Measurements from ENCODE around the gene SLC2A13.
"Not testable (repeated sequence)": the region's sequence is repeated elsewhere in the genome, so short reads cannot be mapped to it uniquely, and the experiment has no call there.

SLC2A13 gene

DNA sequence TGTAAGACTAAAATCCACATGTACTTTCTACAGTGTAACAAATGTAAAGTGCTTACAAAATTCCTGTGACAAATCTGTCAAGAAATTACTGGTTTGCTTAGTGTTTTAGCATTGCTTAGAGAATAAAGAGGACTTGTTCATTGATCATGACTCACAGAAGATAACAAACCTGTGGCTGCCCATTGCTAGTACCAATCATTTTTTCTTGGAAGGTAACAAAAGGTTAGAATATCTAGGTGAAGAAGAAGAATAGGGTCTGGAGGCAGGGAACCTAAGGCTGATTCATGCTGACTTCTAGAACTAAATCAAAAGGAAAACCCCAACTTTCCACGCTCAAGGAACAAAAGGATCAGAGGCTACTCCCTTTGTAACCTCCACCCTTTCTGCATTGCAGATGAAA is 253.5 kb downstream of the SLC2A13 start:
- no peak for DNase-seq

DNA sequence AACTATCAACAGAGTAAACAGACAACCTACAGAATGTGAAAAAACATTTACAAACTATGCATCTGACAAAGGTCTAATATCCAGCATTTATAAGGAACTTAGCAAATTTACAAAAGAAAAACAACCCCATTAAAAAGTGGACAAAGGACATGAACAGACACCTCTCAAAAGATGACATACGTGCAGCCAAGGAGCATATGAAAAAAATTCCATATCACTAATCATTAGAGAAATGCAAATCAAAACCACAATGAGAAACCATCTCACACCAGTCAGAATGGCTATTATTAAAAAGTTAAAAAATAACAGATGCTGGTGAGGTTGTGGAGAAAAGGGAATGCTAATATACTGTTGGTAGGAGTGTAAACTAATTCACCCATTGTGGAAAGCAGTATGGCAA is 257.7 kb downstream of the SLC2A13 start:
- DNase-seq = not testable (repeated sequence)

DNA sequence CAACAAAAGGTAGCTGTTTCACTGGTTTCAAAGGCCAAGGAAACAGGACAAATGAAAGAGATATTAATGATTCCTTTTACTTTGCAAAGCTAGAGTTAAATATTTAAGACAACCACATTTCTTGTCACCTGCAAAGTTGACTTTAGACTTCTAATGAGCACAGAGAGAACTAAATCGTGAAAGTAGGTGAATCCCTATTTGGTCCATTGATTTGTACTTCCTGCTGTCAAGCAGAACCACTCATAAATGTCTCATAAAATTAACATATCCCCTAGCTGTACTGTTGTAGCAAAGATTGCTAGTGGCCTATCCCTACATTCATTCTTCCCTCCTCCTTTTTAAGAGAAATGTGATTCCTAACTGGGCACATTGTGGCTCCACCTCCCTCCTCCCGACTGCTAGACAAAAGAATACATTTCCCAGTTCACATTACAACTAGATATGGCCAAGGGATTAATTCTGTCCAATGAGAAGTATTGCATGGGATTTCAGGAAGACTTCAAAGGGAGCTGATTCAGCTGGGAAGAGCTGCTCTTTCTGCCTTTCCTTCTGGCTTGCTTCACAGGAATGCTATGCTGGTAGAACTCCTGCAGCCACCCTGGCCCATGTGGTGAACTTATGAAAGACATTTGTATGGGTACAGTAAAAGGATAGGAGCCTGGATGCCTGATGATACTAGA is 258.8 kb downstream of the SLC2A13 start:
- no peak for DNase-seq

DNA sequence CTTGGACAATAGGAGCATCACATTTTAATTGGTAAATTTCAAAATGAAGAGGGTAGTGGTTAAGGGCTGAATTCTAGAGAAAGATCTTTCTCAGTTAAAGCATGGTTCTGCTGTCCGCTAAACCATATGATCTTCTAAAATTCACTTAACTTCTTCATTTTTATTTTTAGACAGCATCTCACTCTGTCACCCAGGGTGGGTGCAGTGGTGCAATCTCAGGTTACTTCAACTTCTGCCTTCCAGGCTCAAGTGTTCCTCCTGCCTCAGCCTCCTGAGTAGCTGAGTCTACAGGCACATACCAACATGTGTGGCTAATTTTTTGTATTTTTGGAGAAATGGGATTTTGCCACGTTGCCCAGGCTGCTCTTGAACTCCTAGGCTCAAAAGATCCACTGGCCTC is 259.6 kb downstream of the SLC2A13 start:
- no peak for DNase-seq

DNA sequence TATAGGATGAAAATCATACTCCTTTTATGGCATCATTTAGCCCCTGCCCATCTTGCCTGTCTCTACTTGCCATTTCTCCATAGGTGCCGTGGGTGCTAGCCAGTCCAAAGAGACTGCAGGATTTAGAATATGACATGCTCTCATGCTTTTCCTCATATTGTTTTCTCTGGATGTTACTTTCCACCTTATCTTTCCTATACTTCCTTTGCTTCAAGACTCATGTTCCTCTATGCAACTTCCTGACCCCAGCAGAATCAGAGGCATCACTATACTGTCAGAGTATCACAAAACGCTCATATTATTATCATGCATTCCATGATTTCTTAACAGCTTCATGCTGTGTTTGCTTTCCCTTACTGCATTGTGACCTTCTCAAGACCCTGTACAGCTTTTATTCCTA is 265.5 kb downstream of the SLC2A13 start:
- DNase-seq = no peak

DNA sequence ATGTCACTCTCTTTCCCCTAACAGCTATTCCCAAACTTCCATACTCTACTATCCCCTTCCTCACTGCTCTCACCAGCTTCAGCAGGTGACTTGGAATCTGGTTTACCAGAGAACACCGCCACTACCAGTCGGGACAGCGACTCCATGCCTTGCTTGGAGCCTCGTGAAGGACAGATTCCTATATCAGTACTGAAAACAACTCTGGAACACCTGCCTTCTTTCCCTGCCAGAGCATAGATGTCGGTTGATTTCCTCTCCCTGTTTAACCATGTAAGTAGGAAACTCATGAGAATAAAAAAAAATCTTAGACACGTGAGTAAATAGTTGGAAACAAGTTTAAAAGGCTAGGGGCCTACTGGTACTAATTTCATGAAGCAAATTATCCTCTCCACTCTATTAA is 266.8 kb downstream of the SLC2A13 start:
- no peak for DNase-seq

DNA sequence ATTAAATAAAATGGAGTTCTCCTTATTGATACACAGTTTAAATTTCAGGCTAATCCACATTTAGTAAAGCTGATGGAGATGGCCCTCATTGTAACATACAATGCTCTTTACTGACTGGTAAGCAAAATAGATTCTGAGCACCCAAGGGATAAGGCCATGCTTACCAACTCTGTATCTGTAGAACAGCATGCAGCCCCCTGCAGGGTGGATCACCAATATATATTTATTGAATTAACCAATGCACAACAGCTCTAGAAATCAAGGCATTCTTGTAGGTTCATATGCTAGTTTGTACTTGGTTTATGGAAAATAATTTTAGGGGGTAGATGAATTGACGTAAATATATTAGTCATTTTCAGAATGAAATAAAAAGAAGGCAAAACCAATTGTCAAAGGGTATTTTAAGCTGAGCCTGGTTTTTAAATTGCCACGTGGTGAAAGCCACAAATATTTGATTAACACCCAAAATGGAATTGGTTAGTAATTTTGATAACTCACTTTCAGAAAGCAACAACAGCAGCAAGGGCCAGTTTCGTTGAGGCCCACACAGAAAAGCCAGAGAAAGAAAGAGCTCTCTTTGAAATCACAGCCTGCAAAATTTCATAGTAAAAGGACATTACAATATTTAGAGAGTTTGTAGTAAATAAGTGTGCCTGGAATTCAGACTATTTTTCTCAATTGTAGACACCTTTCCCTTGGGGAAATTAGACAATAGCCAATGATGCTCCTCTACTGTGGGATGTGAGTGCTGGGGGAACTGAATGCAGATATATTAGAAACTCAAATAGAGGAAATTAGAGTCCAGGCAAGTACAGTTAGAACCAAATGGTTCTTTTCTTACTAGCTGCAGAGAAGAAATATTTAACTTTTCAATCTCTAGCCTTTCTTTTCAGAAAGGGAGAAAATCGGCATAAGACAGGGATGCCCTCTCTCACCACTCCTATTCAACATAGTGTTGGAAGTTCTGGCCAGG is 270.1 kb downstream of the SLC2A13 start:
- DNase-seq = no peak

DNA sequence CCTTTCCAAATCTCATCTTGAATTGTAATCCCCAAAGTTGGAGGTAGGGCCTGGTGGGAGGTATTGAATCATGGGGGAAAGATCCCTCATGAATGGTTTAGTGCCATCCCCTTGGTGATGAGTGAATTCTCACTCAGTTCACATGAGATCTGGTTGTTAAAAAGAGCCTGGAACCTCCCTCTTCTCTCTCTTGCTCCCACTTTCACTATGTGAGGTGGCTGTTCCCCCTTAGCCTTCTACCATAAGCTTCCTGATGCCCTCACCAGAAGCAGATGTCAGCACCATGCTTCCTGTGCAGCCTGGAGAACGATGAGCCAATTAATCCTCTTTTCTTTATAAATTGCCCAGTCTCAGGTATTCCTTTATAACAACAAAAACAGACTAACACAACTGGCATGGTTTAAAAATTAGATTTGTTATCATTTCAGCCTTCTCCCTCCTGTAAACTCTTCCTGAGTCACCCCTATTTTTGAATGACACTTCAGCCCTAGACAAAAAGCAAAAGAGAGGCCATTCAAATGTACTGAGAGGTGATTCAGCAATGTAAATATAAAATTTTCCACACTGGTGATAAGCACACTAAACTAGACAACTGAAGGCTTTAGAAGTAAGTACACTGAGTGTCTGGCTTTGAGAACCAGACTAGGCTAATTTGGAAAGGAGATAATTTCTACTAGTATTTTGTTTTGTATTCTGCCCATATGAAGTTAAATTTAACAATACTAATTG is 274.1 kb downstream of the SLC2A13 start:
- no peak for DNase-seq

DNA sequence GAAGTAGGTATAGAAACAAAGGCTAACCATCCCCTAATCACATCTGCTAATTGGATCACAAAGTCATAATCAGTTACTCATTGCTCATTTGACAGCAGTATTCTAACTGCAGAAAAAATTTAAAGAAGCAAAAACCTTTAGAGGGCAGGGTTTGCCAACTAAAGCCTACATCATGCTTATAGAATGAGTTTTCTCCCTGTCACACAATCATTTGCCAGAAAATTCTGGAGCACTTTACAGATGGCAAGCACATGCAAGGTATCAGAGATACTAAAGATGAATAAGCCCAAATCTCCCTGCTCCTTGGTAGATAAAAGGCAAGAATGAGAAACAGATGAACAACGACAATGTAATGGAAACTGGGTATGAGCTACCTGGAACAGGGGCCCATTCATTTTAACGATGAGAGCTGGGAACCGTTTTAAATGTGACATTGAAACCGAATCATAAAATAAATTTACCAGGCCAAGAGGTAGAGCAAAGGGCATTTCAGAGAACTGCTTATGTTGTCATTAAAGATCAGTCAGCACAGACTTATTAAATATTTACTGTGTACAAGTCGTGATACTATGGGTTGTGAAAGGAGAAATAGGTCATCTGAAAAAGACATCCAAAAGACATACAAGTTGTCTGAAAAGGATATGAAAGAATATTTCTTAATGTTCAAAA is 274.9 kb downstream of the SLC2A13 start:
- DNase-seq = no peak

DNA sequence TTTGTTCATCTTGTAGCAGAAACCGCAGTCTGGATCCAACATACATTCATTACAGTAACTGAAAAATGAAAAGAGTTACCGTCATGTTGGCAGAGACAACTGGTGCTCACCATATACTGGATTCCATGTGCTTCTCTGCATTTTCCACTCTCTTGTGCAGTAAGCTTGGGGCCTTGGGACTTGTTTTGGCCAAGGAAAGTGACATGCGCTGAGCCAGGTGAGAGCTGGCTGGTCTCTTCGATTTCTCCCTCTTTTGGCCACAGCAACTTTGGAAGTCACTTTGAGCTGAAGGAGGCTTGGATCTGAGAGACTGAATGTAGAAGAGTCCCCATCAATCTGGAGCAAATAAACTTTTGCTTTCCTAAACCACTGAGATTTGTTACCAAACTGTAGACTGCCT is 275.7 kb downstream of the SLC2A13 start:
- no peak for DNase-seq

DNA sequence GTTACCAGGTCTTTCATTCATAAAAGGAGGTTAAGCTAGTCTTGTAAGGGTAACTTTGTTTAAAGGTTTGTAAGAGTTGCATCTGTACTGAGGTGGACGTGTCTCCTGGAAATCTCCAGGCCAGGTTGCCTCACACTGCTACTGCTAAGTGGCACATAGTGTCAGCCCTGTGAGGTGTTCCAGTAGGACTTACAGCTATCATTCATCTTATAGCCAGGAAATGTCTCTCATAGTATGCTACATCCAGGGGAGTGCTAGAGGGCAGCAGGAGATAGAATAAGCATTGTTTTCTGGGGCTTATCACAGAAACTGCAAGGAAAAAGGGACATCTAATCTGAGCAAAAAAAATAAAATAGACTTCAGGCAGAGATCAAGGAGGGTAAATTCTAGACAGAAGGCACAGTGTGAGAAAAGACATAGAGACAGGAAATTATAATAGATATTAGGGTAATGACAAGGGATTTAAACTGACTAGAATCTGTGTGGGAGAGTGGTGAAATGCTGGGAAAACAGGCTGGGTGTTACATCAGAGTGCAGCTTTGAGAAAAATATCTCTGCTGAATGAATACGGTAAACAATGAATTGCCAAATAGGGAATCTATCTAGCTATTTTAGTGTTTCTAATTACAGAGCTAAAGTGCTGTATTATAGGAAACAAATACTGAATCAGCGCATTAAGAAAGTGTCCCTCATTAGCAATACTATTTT is 281.2 kb downstream of the SLC2A13 start:
- DNase-seq = no peak

DNA sequence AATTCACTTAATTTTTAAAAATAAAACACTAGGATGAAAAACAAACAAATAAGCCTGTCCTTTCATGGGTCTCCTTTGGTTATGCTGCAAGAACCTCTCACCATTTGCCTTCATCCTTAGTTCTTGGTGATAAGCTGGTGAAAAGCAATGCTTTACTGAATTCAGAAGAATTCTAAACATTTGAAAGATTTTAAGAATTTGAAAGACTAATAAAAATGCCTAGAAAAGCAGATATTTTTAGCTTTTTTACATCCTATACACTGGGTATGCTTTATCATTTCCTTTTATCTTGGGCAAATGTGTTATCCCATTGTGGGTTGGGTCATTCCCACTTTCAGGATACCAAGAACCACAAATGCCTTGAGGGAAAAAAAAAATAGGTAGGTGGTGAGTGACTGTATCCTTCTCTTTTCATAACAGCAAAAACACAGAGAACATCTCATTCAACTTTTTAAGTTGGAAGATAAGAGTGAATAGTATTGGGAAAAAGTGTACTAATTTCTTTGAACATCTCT is 289.2 kb downstream of the SLC2A13 start:
- DNase-seq = no peak

DNA sequence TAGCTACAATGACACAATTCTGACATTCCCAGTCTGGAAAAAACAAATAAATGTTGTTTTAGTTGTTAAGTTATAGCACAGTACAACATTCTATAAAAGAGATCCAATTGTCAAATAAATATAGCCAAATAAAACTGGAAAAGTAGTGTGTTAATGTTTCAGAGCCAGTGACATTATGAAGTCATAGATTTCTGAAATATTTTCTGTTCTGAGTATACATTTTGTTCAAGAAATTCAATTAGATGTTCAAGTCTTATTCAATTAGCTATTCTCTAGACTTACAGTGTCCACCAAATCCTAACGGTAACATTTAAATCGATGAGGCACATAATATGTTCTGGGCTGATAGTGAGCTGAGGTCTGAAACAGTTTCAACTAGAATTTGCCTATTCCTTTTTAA is 290.1 kb downstream of the SLC2A13 start:
- DNase-seq = no peak

DNA sequence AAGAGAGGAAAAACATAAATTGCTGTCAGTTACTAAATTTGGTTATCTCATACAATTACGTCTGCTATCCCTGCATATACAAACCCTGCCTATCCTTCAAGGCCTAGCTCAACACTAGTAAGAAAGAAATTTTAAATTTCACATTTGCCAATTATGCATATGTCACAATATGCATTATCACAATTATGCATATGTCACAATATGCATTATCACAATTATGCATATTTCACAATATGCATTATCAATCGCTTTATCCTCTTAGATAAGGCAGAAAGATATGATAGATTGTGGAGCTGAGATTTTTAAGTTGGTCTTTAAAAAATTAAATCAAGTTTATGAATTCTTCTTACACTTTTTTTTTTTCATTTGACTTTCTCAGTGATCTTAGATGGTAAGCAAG is 291.3 kb downstream of the SLC2A13 start:
- no peak for DNase-seq

DNA sequence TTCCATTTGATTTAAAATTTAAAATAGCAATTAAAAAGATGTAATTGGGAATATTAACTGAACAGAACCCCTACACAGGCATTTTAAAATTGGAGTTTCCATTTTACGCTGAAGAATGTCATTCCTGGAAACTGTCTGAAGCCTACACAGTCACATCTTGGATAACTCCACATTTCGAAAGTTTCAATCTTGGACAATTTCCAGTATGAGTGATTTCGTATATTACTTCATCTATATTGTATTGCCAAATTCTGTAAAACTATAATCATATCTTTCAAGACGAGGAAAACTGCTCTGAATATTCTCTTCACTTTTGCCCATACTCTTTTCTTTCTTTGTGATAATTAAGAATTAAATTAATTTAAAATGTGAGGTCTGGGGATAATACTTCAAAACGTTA is 292.1 kb downstream of the SLC2A13 start:
- DNase-seq = no peak

DNA sequence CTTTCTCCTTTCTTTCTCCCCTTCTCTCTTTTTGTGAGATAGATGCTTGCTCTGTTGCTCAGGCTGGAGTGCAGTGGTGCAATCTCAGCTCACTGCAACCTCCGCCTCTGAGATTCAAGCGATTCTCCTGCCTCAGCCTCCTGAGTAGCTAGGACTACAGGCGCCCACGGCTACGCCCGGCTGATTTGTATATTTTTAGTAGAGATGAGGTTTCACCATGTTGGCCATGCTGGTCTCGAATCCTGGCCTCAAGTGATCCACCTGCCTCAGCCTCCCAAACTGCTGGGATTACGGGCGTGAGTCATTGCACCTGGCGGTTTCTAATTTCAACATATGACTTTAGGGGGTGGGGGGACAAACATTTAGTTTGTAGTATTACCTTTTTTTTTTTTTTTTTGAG is 293.4 kb downstream of the SLC2A13 start:
- DNase-seq = not testable (repeated sequence)

DNA sequence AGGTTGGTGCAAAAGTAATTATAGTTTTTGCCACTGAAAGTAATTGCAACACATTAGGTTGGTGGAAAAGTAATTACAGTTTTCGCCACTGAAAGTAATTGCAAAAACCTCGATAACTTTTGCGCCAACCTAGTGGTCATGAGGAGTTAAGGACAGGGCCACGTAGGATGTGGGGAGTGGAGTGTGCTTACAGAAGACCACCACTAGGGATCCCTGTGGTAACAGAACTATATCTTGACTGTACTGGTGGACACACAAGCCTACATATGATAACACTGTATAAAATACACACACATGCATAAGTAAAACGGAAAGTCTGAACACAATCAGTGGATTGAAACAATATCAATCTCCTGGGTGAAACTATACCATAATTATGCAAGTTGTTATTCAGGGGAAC is 298.8 kb downstream of the SLC2A13 start:
- no peak for DNase-seq

DNA sequence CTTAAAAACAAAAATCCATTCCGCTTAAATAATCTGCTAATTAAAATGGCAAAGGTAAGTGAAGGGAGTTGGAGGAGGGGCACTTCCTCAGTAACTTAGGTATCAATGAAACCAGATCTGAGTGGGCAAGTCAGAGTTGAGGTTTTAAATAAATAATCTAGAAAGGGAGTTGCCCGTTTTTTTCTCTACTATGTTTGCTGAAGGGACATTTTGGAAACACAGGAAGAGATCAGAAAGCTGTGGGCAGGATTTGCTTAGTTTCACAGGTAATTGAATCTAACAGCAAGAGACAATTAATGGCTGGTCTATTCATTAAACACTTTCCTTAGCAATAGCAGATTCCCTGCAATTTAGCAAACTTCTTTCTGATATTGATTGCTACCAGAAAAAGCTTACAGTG is 300.2 kb downstream of the SLC2A13 start:
- no peak for DNase-seq

DNA sequence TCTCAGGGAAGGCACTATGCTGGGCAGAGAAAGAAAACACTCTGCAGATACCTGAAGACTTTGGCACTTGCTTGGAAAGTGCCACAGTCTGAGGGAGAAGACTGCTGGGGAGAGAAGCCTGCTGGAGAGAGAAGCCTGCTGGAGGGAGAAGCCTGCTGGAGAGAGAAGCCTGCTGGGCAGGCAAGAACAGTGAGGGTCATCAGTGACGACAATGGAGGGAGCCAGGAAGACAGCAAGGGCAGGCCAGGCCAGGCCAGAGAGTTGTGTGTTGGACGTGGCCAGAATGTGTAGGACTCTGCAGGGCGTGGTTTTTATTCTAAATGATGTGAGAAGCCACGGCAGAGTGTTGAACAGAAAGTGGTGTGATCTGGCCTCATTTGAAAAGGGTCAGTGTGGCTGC is 301.0 kb downstream of the SLC2A13 start:
- DNase-seq = no peak

DNA sequence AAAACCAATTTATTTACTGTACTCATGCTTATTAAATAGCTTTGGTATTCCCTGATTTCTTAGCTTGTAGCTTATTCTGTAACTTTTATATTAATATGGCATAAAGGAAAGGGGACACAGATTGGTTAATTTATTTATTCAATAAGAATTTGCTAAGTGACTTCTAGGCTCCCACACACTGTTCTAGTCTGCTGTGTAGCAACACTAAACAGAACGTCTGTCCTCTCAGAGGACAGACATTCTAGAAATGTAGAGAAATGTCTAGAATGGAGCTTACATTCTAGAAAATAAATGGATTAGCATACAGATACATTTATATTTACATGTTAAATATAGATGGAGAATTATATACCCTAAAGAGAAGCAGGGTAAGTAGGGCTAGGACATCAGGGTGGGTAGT is 301.4 kb downstream of the SLC2A13 start:
- no peak for DNase-seq

DNA sequence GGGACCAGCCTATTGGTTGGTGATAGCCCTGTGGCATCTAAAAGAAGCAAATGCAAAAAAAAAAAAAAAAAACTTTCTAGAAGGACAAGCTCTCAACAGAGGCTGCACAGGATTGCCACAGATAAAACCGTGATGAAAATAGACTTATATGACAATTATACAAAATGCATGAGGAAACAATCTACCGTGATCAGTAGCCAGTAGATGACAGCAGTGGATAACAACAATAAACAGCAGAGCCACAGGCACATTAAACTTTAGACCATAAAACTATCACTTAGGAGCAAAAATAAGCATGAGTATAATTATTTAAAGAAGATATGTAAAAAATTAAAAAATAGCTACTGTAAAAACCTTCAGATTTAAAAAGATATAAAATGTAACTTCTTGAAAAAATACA is 302.7 kb downstream of the SLC2A13 start:
- DNase-seq = no peak

DNA sequence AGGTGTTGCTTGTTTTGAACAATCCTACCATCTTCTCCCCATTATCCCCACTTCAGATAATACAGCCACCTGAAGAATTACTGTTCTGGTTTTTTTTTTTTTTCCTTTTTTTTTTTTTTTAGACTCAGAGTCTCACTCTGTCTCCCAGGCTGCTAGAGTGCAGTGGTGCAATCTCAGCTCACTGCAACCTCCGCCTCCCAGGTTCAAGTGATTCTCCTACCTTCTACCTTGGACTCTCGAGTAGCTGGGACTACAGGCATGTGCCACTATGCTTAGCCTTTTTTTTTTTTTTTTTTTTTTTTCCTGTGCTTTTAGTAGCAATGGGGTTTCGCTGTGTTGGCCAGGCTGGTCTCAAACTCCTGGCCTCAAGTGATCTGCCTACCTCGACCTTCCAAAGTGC is 306.9 kb downstream of the SLC2A13 start:
- DNase-seq = no peak

Measured in NCI-H1092 treated with DMSO at 0.1 percent for 48 hours (cell line).